Activated CD4-positive, alpha-beta T cell treated with anti-CD3 and anti-CD28 coated beads, Interleukin-2, amount 50 U/mL, for 4 hours (primary cell): ENCODE measurements around the gene FAM222B.

Source experiments
- DNase-seq, 2 experiments: peaks; one replicate each; pipeline ENCODE4 v3.0.0-alpha.2; 2020

The FAM222B gene

DNA sequence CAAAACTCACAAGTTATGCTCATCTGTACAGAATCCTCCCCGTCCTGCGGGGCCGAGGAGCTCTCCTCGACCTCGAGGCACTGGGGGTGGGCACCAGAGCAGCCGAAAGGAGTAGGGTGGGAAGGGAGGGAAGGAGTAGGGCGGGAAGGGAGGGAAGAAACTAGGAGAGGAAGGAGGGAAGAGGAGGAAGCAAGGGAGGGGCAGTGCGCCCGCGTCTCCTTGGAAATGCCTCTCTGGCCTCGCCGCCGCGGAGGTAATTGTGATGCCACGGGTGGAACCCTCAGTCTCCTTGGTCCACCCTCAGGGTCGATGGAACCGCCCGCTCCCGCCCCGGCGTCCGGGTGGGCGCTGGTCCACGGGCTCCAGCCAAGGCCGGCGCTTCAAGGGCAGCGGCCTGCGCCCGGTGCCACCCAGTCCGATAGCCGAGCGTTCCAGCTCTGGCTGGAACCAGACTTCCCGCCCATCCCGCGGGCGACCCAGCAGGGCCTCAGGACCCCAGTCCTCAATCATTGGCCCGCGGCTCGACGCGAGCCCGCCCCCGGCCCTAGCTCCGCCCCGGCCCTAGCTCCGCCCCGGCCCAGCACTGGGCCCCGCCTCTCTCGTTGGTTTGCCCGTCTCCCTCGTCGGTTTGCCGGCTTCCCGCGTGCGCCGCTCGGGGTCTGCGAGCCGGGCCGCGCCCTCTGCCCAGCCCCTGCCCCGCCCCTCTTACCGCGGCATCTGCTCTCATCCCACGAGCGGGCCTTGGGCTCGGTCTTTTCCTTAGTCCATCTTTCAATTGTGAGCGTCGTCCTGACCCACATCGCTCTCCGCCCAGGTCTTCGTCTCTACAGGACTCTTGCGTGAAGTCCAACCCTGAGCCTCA is 131.5 kb downstream of the FAM222B start:
- DNase-seq, result peak; percentile 85 to 87

DNA sequence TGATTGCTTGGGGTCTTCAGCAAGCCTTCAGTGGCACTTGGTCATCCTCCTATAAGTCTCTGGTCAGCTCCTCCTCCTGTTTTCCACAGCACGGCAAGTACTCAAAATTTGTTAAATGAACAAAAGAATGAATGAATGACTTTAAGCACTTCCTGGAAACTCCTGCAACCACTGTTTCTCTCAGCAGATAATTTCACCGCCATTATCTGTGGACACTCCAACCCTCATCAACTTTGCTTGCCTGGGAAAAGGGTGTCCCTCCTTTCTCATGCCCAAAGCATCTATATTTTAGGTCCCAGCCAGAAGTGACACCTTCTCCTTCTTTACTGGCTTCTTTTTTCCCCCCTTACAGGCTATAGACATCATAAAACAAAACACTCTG is 135.3 kb downstream of the FAM222B start:
- no peak for DNase-seq

DNA sequence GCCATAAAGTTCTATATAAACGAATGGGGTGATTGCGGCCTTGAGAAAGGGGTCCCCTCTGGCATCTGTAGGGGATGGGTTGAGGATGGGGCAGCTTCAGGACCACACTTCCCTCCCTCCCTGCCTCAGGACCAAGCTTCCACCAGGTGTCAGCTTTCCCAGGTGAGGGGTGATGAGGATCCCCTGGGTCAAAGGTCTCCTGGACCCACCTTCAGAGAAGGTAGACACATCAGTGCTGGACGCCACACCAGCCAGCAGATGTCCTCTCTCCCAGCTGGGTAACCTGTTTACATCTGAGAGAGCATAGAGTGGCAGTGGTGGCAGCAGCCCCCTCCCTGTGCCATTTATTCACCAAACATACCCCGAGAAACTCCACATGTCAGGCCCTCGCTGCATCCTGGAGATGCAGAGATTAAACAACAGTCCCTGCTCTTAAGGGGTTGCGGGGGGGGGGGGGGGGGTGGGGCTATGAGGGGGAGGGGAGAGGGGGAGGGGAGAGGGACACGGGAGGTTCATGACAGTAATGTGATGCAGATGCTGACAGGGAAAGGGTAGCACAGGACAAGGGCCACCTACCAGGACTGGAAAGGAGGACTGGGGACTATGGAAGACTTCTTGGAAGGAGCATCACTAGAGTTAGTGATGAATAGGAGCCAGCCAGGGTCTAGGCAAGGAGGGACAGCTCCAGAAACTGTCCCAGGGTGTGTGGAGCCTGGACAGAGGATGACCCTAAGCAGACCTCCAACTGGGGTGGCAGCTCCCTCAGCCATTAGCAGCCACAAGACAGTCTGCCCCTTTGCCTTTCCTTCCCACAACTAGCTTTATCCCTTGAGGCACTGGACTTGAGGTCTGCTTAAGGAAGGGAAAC is 135.9 kb downstream of the FAM222B start:
- no peak for DNase-seq
